HEK293 (cell line): ENCODE data around the gene GTPBP10.

Experiments
- CTCF ChIA-PET: fragments of 350-600 bp; formaldehyde crosslinking; extraction: SDS; loops from one replicate; lab custom pipeline; 2021; ENCODE audit warnings: antibody characterized with exemption; lab: Yijun Ruan, JAX
- POLR2A ChIA-PET: fragments of 300-600 bp; formaldehyde crosslinking; extraction: SDS; loops from one replicate; lab custom pipeline; 2020; ENCODE audit warnings: antibody characterized with exemption, inconsistent platforms; lab: Yijun Ruan, JAX
- H3K27ac ChIP-seq: fragments of 200-500 bp; sonication (Bioruptor generic); 2 replicates; pipeline ENCODE4 v1.5.1; 2014; ENCODE audit warnings: low read depth, low read length, control low read depth, inconsistent platforms; ENCODE audit errors: extremely low read depth
- H3K36me3 ChIP-seq, 2 experiments: fragments of 200-500 bp in 1 of 2; sonication (Bioruptor generic) in 1 of 2; 1 replicate in 1 of 2; 2 replicates in 1 of 2; pipeline ENCODE4 v1.5.1; 2014 to 2017; ENCODE audit warnings: inconsistent platforms in 2 of 2, low read length in 2 of 2; ENCODE audit not compliant: control insufficient read depth in 2 of 2, insufficient read depth in 1 of 2
- H3K4me1 ChIP-seq: fragments of 200-500 bp; sonication (Bioruptor generic); 2 replicates; pipeline ENCODE4 v1.5.1; 2014; ENCODE audit warnings: mild to moderate bottlenecking, low read length, inconsistent platforms; ENCODE audit not compliant: control insufficient read depth, insufficient read depth
- H3K4me3 ChIP-seq: 2 replicates; pipeline ENCODE4 v1.5.1; 2011; ENCODE audit warnings: low read depth, mild to moderate bottlenecking, control low read depth, low read length, moderate library complexity
- H3K9me3 ChIP-seq: fragments of 200-500 bp; sonication (Bioruptor generic); 2 replicates; pipeline ENCODE4 v1.5.1; 2014; ENCODE audit warnings: low read depth, low read length, inconsistent platforms; ENCODE audit not compliant: control insufficient read depth, insufficient read depth
- BCL11B ChIP-seq: fragments of 450-650 bp; formaldehyde crosslinking; IDR thresholded peaks from 2 replicates; pipeline ENCODE4 v1.5.1; 2016; ENCODE audit warnings: low read depth, missing biosample characterization, missing genetic modification characterization
- BCL6B ChIP-seq: fragments of 450-650 bp; formaldehyde crosslinking; IDR thresholded peaks from 2 replicates; pipeline ENCODE4 v1.5.1; 2017; ENCODE audit warnings: missing biosample characterization, missing genetic modification characterization
- INSM2 ChIP-seq: fragments of 450-650 bp; formaldehyde crosslinking; IDR thresholded peaks from 2 replicates; pipeline ENCODE4 v1.5.1; 2016; ENCODE audit warnings: missing biosample characterization, missing genetic modification characterization
- KLF16 ChIP-seq: fragments of 450-650 bp; formaldehyde crosslinking; IDR thresholded peaks from 2 replicates; pipeline ENCODE4 v1.5.1; 2017; ENCODE audit warnings: missing biosample characterization, missing genetic modification characterization
- KLF7 ChIP-seq: fragments of 450-650 bp; formaldehyde crosslinking; IDR thresholded peaks from 2 replicates; pipeline ENCODE4 v1.5.1; 2016; ENCODE audit warnings: missing biosample characterization, missing genetic modification characterization, borderline replicate concordance
- MEIS1 ChIP-seq: sonication (generic); formaldehyde crosslinking; IDR thresholded peaks from 2 replicates; pipeline ENCODE4 v1.8.1; 2022; ENCODE audit warnings: missing genetic modification reagents, mild to moderate bottlenecking, borderline replicate concordance
- MYNN ChIP-seq: fragments of 450-650 bp; formaldehyde crosslinking; IDR thresholded peaks from 2 replicates; pipeline ENCODE4 v1.5.1; 2016; ENCODE audit warnings: missing biosample characterization, missing genetic modification characterization, borderline replicate concordance
- OSR2 ChIP-seq: fragments of 450-650 bp; formaldehyde crosslinking; IDR thresholded peaks from 2 replicates; pipeline ENCODE4 v1.5.1; 2016; ENCODE audit warnings: missing biosample characterization, missing genetic modification characterization
- ZBTB7A ChIP-seq: fragments of 450-650 bp; formaldehyde crosslinking; IDR thresholded peaks from 2 replicates; pipeline ENCODE4 v1.5.1; 2016; ENCODE audit warnings: low read depth, missing biosample characterization, missing genetic modification characterization
- ZIC2 ChIP-seq: fragments of 450-650 bp; formaldehyde crosslinking; IDR thresholded peaks from 2 replicates; pipeline ENCODE4 v1.5.1; 2016; ENCODE audit warnings: missing biosample characterization, missing genetic modification characterization
- ZNF133 ChIP-seq: fragments of 450-650 bp; formaldehyde crosslinking; IDR thresholded peaks from 2 replicates; pipeline ENCODE4 v1.5.1; 2016; ENCODE audit warnings: missing biosample characterization, missing genetic modification characterization
- ZNF138 ChIP-seq: fragments of 450-650 bp; formaldehyde crosslinking; IDR thresholded peaks from 2 replicates; pipeline ENCODE4 v1.5.1; 2016; ENCODE audit warnings: missing biosample characterization, missing genetic modification characterization, borderline replicate concordance
- ZNF169 ChIP-seq: fragments of 450-650 bp; formaldehyde crosslinking; IDR thresholded peaks from 2 replicates; pipeline ENCODE4 v1.5.1; 2016; ENCODE audit warnings: missing biosample characterization, missing genetic modification characterization
- ZNF24 ChIP-seq: fragments of 450-650 bp; formaldehyde crosslinking; IDR thresholded peaks from 2 replicates; pipeline ENCODE4 v1.5.1; 2016; ENCODE audit warnings: missing biosample characterization, missing genetic modification characterization
- ZNF324 ChIP-seq: fragments of 450-650 bp; formaldehyde crosslinking; IDR thresholded peaks from 2 replicates; pipeline ENCODE4 v1.5.1; 2016; ENCODE audit warnings: missing biosample characterization, missing genetic modification characterization
- ZNF423 ChIP-seq: fragments of 450-650 bp; formaldehyde crosslinking; IDR thresholded peaks from 2 replicates; pipeline ENCODE4 v1.5.1; 2016; ENCODE audit warnings: missing biosample characterization, missing genetic modification characterization
- ZNF530 ChIP-seq: fragments of 450-650 bp; formaldehyde crosslinking; IDR thresholded peaks from 2 replicates; pipeline ENCODE4 v1.5.1; 2016; ENCODE audit warnings: low read depth, missing biosample characterization, missing genetic modification characterization
- ZNF600 ChIP-seq: fragments of 450-650 bp; formaldehyde crosslinking; IDR thresholded peaks from 2 replicates; pipeline ENCODE4 v1.5.1; 2016; ENCODE audit warnings: missing biosample characterization, missing genetic modification characterization
- ZNF610 ChIP-seq: fragments of 450-650 bp; formaldehyde crosslinking; IDR thresholded peaks from 2 replicates; pipeline ENCODE4 v1.5.1; 2016; ENCODE audit warnings: missing biosample characterization, missing genetic modification characterization, borderline replicate concordance
- ZNF621 ChIP-seq: fragments of 450-650 bp; formaldehyde crosslinking; IDR thresholded peaks from 2 replicates; pipeline ENCODE4 v1.5.1; 2017; ENCODE audit warnings: missing biosample characterization, missing genetic modification characterization
- ZNF654 ChIP-seq: fragments of 450-650 bp; formaldehyde crosslinking; IDR thresholded peaks from 2 replicates; pipeline ENCODE4 v1.5.1; 2016; ENCODE audit warnings: low read depth, missing biosample characterization, missing genetic modification characterization
- ZNF768 ChIP-seq: fragments of 450-650 bp; formaldehyde crosslinking; IDR thresholded peaks from 2 replicates; pipeline ENCODE4 v1.5.1; 2018; ENCODE audit warnings: missing biosample characterization, mild to moderate bottlenecking, missing genetic modification characterization
- ZNF830 ChIP-seq: fragments of 450-650 bp; IDR thresholded peaks from 2 replicates; pipeline ENCODE4 v1.5.0; 2018; ENCODE audit warnings: missing biosample characterization, missing genetic modification characterization, low read depth, mild to moderate bottlenecking, moderate library complexity
- ZSCAN16 ChIP-seq: fragments of 450-650 bp; formaldehyde crosslinking; IDR thresholded peaks from 2 replicates; pipeline ENCODE4 v1.5.1; 2016; ENCODE audit warnings: missing biosample characterization, missing genetic modification characterization

GTPBP10 gene

DNA sequence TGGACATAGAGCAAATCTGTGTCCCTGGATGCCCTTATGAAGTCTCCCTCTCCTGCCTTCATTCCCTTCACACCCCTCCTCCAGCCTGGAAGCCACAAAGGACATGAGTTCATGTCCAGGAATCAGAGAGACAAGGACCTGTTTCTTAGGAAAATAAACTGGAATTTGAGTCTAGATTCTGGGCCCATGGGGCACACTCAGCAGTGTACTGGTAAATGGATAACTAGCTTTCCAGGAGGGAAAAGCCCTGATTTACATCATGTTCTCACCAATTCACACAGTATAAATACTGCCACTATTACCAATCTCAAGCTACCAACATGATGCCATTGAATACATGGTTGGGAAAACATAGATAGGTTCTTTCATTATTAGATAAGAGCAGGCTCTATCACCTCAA is 35.3 kb upstream of the GTPBP10 start:
- Histone ChIP-seq H3K9me3 (no peaks in the 10 kb centered on the region), H3K4me1 (no peaks in the 10 kb centered on the region), H3K4me3 (no peak overlapping the region), H3K36me3 (no peaks in the 10 kb centered on the region), H3K27ac (no peak overlapping the region)
- POLR2A ChIA-PET = no interaction called here
- CTCF ChIA-PET = interaction anchor here (0.9 to 2.5 kb wide), 2 partner anchors 9 to 111 kb away, joined by 3 to 10 read pairs; no protein-coding TSS in a partner anchor
- TF ChIP-seq ZNF423 (tag by site-specific recombination) = no peak
- no peak for TF ChIP-seq MEIS1 (CRISPR knock-in tag)
- TF ChIP-seq ZNF768 = no peak
- TF ChIP-seq ZNF324 (tag by site-specific recombination) = no peak
- no peak for TF ChIP-seq ZNF133
- TF ChIP-seq KLF16 = no peak
- no peak for TF ChIP-seq OSR2 (tag by site-specific recombination)
- TF ChIP-seq ZIC2 (tag by site-specific recombination) = no peak
- no peak for TF ChIP-seq ZNF830 (tag by site-specific recombination)
- no peak for TF ChIP-seq MYNN
- no peak for TF ChIP-seq INSM2
- no peak for TF ChIP-seq ZNF621 (tag by site-specific recombination)

DNA sequence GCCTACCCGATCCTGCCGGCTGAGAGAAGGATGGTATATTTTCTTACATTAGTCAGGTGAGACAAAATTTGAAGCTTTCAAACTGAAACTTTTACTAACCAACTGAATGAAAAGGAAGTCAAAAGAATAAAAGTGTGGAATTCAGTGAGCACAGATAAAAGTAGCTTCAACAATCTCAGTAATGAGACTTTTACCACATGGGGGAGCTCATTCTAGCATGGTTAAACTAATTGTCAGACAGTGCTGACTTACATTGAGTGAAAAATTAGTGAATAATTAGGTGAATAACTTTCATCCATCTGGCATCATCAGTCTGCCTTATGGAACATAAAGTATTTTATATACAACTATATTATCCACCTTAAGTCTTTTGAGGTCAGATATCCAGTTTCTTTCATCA is 33.8 kb upstream of the GTPBP10 start:
- no peaks in the 10 kb centered on the region for H3K36me3 ChIP-seq
- no peaks in the 10 kb centered on the region for H3K9me3 ChIP-seq
- ChIA-PET CTCF (interaction anchor here (1.1 to 2.5 kb wide), 6 partner anchors 9 to 116 kb away, joined by 3 to 10 read pairs (median 5); no protein-coding TSS in a partner anchor), POLR2A (no interaction called here)
- TF ChIP-seq ZNF654 = no peak
- no peaks in the 10 kb centered on the region for H3K4me1 ChIP-seq
- no peak overlapping the region for H3K27ac ChIP-seq
- H3K4me3 ChIP-seq = no peak overlapping the region

DNA sequence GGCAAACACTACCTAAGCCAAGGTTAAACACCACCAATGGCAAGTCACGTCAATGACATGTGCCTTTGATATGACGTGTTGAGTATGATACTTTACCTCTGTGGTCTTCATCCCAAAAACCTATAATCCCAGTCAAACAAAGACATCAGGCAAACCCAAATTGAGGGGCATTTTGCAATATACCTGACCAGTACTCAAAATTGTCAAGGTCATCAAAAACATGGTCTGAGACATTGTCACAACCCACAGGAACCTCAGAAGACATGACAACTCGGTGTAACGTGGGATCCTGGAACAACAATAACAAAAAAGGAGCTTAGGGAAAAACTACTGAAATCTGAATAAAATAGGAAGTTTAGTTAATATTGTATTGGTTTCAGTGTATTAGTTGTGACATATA is 32.6 kb upstream of the GTPBP10 start:
- no peak overlapping the region for H3K27ac ChIP-seq
- no peaks in the 10 kb centered on the region for H3K36me3 ChIP-seq
- POLR2A ChIA-PET = no interaction called here
- H3K4me1 ChIP-seq = no peaks in the 10 kb centered on the region
- TF ChIP-seq ZNF600 (tag by site-specific recombination) = no peak
- TF ChIP-seq BCL11B = no peak
- TF ChIP-seq ZNF138 = no peak
- no peak for TF ChIP-seq ZSCAN16 (tag by site-specific recombination)
- no peak for TF ChIP-seq ZBTB7A (tag by site-specific recombination)
- TF ChIP-seq KLF7 (tag by site-specific recombination) = no peak
- TF ChIP-seq ZNF133 = no peak
- TF ChIP-seq ZNF530 (tag by site-specific recombination) = no peak
- TF ChIP-seq ZNF24 (tag by site-specific recombination) = no peak
- TF ChIP-seq ZNF610 = no peak
- TF ChIP-seq ZNF169 (tag by site-specific recombination) = no peak
- no peak for TF ChIP-seq BCL6B (tag by site-specific recombination)
- CTCF ChIA-PET = no interaction called here
- no peaks in the 10 kb centered on the region for H3K9me3 ChIP-seq
- no peak overlapping the region for H3K4me3 ChIP-seq
